Suprapubic skin (tissue), 4 donors: ENCODE results near the gene DAGLA.

Source experiments
- CTCF ChIP-seq, 2 donors: fragments of 200-600 bp in 1 of 2; fragments of 450-650 bp in 1 of 2; sonication (generic) in 1 of 2; IDR thresholded peaks; one replicate each; pipeline ENCODE4 v1.5.1; 2016 to 2019; ENCODE audit warnings: antibody characterized with exemption in 2 of 2, mild to moderate bottlenecking in 1 of 2, moderate library complexity in 1 of 2
- EP300 ChIP-seq: sonication (generic); formaldehyde crosslinking; IDR thresholded peaks from one replicate; pipeline ENCODE4 v1.6.1; 2017; ENCODE audit warnings: antibody characterized with exemption
- POLR2A ChIP-seq, 2 donors: fragments of 450-650 bp; IDR thresholded peaks; one replicate each; pipeline ENCODE4 v1.6.1; 2017; ENCODE audit warnings: antibody characterized with exemption in 2 of 2, mild to moderate bottlenecking in 2 of 2, moderate library complexity in 2 of 2
- POLR2AphosphoS5 ChIP-seq, 3 donors: sonication (generic); formaldehyde crosslinking; IDR thresholded peaks; one replicate each; pipeline ENCODE4 v1.6.1; 2017; ENCODE audit warnings: antibody characterized with exemption in 3 of 3

- no peak for TF ChIP-seq CTCF (IDR thresholded peaks at IDR 0.05)
- no peak for TF ChIP-seq POLR2AphosphoS5 (IDR thresholded peaks at IDR 0.05)
- no peak for TF ChIP-seq POLR2A (IDR thresholded peaks at IDR 0.05)
- TF ChIP-seq EP300, result no peak
Measured at GRCh38 chr11:61647529-61647928, 32.7 kb upstream of the DAGLA start.
